ENCODE results near the gene SIK1.
"Not testable (repeated sequence)": the region's sequence is repeated elsewhere in the genome, so short reads cannot be mapped to it uniquely, and the experiment has no call there.

The SIK1 gene

GRCh38 chr21:43396788-43397438, 30.0 kb downstream of the SIK1 start:
- not testable (repeated sequence) for DNase-seq (ENCODE audit: low spot score)

- not testable (repeated sequence) for DNase-seq (ENCODE audit: low spot score)
Observed at GRCh38 chr21:43383351-43383750, 43.6 kb downstream of the SIK1 start.

DNA sequence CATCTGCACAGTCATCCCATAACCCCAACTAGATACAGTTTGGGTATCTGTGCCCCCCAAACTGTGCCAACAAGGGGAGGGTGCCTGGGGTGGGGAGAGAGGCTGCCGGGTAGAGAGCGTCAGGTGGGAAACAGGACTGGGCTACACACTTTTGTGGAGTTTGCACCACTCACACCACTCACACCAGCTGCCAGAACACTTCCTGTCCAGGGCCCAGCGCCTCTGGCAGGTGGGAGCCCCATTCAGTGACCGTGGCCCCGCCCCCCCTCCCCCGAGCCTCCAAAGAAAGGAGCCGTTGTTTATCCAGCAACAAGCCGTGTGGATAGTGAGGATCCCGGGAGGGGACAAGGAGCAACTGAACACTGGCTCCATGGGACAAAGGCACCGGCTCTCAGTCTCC, 44.0 kb downstream of the SIK1 start:
- not testable (repeated sequence) for DNase-seq (ENCODE audit: low spot score)

GRCh38 chr21:43380852-43381533, 45.9 kb downstream of the SIK1 start:
- DNase-seq (ENCODE audit: low spot score) = not testable (repeated sequence)

DNA sequence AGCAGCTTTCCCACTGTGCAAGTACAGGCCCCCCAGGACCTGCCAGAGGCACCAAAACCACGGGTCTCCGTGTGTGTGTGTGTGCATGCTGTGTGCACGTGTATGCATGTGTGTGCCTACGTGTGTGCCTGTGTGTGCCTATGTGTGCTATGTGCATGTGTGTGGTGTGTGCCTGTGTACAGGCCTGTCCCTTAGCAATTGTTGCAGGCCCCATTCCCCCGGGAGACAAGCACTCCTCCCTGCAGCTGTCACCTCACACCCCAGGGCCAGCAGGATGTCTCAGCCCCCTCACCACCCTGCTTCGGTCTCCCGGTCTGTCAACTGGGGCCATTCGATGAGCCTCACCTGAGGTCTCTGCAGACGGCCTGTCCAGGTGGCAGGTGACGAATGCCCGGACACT, 46.6 kb downstream of the SIK1 start:
- DNase-seq (ENCODE audit: low spot score) = not testable (repeated sequence)

- DNase-seq (ENCODE audit: low spot score) = not testable (repeated sequence)
Observed at GRCh38 chr21:43379626-43380122, 47.3 kb downstream of the SIK1 start.

GRCh38 chr21:43376478-43376882, 50.5 kb downstream of the SIK1 start:
- DNase-seq (ENCODE audit: low spot score) = no peak

- no peak for DNase-seq (ENCODE audit: low spot score)
Observed at GRCh38 chr21:43375837-43376477, 51.0 kb downstream of the SIK1 start.

DNA sequence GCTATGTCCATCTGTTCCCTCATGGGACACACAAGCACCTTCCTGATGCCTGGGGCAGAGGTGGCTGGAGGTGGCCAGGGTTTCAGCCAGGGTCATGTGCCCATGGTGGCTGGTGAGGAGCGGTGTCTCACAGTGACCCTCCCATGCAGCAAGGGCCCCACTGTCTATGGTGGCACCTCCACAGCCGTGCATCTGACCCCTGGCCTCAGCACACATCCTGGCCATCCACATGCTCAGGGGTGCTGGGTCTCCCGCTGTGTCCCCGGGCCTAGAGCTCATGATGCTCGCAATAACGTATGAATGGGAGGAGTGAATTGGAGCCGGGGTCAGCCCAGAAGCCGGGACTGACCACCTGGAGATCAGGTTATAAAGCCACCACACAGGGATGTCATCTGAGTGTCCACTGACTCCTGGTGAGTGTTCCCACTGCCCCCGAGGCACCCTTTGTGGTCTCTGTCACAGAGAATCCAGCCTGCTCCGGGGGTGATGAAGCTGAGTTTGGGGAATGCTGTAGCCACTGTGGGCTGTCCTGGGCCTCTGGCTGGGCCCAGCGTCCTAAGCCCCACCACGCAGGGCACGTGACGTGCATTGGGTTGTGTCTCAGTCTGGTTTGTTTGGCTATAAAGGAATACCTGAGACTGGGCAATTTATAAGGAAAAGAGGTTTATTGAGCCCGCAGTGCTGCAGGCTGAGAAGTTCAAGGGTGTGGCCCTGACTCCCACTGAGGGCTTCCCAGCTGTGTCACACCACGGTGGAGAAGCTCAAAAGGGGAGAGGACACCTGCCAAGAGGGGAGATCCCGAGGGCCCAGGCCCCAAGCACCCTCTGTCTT, 51.7 kb downstream of the SIK1 start:
- DNase-seq (ENCODE audit: low spot score) = no peak

GRCh38 chr21:43374228-43374885, 52.6 kb downstream of the SIK1 start:
- DNase-seq (ENCODE audit: low spot score) = no peak

DNA sequence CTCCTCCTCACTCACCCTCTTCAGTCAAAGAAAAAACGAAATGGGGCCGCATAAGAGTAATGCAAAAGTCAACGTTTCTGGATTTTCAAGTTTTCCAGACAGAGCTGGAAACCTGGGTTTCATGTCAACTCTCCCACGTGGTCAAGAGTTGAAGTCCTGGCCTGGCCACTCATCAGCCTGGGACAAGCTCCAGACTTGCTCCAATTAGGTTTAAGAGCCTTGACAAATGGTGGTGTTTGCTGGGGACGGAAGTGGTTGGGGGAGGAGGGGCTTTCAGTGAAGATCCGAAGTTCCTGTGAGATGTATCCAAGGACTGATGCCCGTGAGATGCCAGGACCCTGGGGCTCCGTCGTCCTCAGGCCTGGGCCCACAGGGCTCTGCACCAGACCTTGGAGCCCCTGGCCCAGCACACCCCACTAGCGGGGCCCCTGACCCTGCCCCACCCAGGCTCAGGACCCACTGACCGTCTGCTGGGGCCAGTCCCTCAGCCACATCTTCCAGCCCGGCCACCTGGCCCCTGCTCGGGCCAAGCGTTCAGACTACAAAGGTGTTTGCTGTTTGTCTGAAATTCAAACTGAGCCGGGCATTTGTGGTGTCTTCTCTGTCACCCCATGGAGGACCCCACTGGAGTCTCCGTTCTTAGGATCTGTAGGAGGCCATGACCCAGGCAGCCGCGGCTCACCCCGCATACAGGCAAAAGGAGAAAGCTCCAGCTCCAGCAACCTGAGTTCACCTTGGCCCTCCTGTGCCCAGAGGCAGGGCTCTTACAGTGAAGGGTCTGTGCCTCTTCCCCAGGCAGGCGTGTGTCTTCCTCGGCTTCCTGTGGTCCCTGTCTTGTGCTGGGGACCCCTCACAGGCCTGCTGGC, 53.3 kb downstream of the SIK1 start:
- no peak for DNase-seq (ENCODE audit: low spot score)

GRCh38 chr21:43372663-43373361, 54.1 kb downstream of the SIK1 start:
- no peak for DNase-seq (ENCODE audit: low spot score)

GRCh38 chr21:43371786-43372185, 55.1 kb downstream of the SIK1 start:
- no peak for DNase-seq (ENCODE audit: low spot score)

DNA sequence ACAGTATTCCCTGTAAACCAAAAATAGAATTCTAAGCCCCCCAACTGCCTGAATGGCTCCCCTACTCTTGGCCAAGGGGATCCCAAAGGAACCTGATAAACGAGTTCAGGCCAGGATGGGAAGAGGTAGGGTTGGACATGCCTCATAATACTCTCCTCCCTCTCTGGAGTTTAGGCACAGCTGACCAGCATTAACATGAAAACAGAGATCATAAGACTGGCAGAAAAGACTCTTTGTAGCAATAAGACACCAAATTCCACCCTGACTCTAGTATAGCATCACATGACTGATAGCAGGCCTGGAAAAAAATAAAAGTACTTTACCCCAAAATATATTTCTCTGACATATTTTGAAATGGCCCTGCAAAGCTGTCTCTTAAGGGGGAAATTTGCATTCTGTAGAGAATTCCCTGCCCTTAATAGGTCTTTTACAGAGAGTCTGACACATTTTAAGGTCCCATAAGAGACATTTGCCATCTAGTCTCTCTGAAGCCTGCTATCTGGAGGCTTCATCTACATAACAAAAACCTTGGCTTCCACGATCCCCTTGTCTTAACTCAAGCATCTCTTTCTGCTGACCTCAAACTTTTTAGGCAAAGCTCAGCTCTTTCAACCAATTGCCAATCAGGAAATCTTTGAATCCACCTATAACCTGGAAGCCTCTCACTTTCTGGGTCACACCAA, 55.9 kb downstream of the SIK1 start:
- DNase-seq (ENCODE audit: low spot score) = no peak

DNA sequence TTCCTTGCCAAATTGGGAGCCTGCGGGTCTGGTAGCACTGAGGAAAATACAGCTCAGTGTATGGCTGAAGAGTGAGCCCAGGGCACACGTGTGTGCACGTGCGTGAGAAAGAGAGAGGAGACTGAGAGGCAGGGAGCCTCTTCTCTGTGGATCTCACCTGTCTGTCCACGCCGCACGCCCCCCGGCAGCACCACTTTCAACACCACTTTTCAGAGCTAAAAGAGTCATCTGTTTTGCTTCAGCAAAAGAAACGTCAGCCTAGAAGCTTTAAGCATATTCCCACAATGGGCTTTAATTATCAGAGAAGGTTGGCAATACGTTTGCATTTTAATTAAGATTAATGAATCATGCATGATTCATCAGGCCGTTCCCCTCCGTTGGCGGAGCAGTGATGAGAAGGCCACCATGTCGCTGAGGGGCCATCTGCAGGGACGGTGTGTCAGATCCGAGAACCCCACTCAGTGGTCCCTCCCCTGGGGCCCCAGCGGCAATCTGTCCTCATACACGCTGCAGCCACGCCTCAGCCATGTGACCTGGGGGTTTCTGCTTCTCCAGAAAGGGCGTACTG, 56.8 kb downstream of the SIK1 start:
- DNase-seq (ENCODE audit: low spot score) = no peak

GRCh38 chr21:43369596-43370090, 57.3 kb downstream of the SIK1 start:
- no peak for DNase-seq (ENCODE audit: low spot score)

GRCh38 chr21:43369124-43369523, 57.8 kb downstream of the SIK1 start:
- no peak for DNase-seq (ENCODE audit: low spot score)

DNA sequence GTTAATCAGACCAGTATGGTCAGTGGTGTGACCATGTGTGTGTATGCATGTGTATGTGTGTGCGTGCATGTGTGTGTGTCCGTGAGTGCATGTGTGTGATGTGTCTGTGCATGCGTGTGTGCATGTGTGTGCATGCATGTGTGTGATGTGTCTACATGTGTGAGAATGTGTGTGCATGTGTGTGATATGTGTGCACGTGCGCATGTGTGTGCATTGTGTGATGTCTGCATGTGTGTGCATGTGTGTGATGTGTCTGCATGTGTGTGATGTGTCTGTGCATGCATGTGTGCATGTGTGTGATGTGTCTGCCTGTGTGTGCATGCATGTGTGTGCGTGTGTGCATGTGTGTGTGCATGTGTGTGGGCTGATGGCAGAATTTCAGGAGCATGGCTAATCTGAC, 58.2 kb downstream of the SIK1 start:
- no peak for DNase-seq (ENCODE audit: low spot score)

- no peak for DNase-seq (ENCODE audit: low spot score)
Observed at GRCh38 chr21:43367859-43368258, 59.1 kb downstream of the SIK1 start.
